HG02678 (cell line): ENCODE data around the gene ALG3.

Experiments used
- ATAC-seq: cut with Tn5 transposase; IDR thresholded peaks from one replicate; pipeline ENCODE4 v1.9.1; 2021; ENCODE audit warnings: mild to moderate bottlenecking, moderate library complexity; ENCODE audit not compliant: unreplicated experiment

ALG3 gene

DNA sequence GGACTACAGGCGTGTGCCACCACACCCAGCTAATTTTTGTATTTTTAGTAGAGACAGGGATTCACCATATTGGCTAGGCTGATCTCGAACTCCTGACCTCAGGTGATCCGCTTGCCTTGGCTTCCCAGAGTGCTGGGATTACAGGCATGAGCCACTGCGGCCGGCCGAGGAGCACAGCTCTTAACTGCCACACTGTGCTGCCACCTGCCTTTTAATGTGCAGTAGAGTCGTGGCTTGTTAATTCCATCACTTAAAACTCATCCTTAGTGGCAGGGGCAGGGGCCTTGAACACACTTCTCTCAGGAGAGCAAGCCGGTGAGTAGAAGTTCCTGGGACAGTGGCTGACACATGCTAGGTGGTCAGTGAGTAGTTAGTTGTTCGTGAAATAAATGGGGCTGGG lies 50.3 kb downstream of the ALG3 start:
- ATAC-seq: no peak

GRCh38 chr3:184196536-184196935 lies 52.2 kb downstream of the ALG3 start:
- ATAC-seq: no peak

DNA sequence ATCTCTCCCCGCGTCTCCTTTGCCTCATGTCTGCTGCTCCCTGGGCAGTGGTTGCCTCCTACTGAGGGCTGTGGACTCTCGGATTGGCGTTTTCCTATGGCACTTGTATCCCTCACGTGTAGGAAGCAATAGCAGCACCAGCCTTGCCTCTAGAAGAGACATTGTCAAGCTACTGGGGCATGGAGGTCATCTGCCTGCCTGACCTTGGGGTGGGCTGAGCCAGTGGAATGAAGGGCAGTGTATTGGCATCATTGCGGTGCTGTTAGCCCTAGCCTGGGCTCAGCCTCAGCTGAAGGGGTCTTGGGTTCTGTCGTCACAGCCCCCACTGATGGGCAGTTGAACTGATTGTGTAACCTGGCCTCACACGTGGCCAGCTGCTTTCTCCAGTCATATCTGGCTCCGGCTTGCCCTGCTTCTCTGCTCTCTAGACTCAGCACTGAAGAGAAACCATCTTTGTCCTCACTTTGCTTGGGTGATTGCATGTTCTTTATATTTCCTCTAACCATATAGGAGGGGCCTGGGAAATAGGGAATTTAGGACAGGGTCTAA lies 54.7 kb downstream of the ALG3 start:
- no peak for ATAC-seq

- no peak for ATAC-seq
These were observed 55.9 kb downstream of the ALG3 start for GRCh38 chr3:184192889-184193288.
